ENCODE data around the gene PDYN. TPM values are rescaled to one million over a fixed set of nuclear protein-coding genes. Genes with fewer than 3 reads are reported as not detected.
A peak's percentile ranks its signal among the peaks of the same experiment; 100 is the strongest.

PDYN gene
- total RNA-seq, 1 donor from 2014 or later, result 0.30 TPM

GRCh38 chr20:1979106-1979778 lies 14.6 kb downstream of the PDYN start:
- Mint-ChIP-seq H3K27ac (no peak overlapping the region), H3K36me3 (no peaks in the 10 kb centered on the region)

GRCh38 chr20:1975291-1975690 lies 18.6 kb downstream of the PDYN start:
- H3K27ac Mint-ChIP-seq, result no peak overlapping the region
- Histone ChIP-seq H4K20me1 (ENCODE audit: low read depth) (peaks cover 11% of the 10 kb centered on the region), H3K4me3 (no peak overlapping the region), H3K4me1 (peaks cover 50% of the 10 kb centered on the region), H3K36me3 (no peaks in the 10 kb centered on the region), H3K79me2 (ENCODE audit: low read depth) (no peaks in the 10 kb centered on the region), H3F3A (ENCODE audit: low read depth) (peaks cover 25% of the 10 kb centered on the region), H3K9me3 (ENCODE audit: low read depth) (no peaks in the 10 kb centered on the region), H3K27ac (no peak overlapping the region), H3K9ac (no peak overlapping the region), H3K4me2 (peak overlapping the region; percentile 58), H2AFZ (replicated peaks) (no peak overlapping the region), H3K27me3 (peaks cover 5% of the 10 kb centered on the region)
- H3K27me3 Mint-ChIP-seq (ENCODE audit: insufficient read depth, low read depth), result peaks cover 7% of the 10 kb centered on the region
- no peaks in the 10 kb centered on the region for H3K36me3 Mint-ChIP-seq
- H3K4me3 Mint-ChIP-seq, result no peak overlapping the region
- peaks cover 42% of the 10 kb centered on the region for H3K4me1 Mint-ChIP-seq
- no peak for TF ChIP-seq CTCF (IDR thresholded peaks at IDR 0.05)
- TF ChIP-seq EZH2 (IDR thresholded peaks at IDR 0.05), result no peak
- TF ChIP-seq EZH2phosphoT487 (IDR thresholded peaks at IDR 0.05), result no peak
- DNase-seq (ENCODE audit: low spot score), result peak; percentile 62
- H3K9me3 Mint-ChIP-seq, result no peaks in the 10 kb centered on the region

More at GRCh38 chr20:1979106-1979778, 14.6 kb downstream of the PDYN start:
- no peak overlapping the region for H3K4me3 Mint-ChIP-seq
- H3K4me3 ChIP-seq, result no peak overlapping the region
- H3K9me3 ChIP-seq (ENCODE audit: low read depth), result no peaks in the 10 kb centered on the region
- no peak overlapping the region for H3K9ac ChIP-seq
- no peaks in the 10 kb centered on the region for H3K36me3 ChIP-seq
- H3K4me1 ChIP-seq, result peaks cover 19% of the 10 kb centered on the region
- H3K27me3 ChIP-seq, result peaks cover 5% of the 10 kb centered on the region
- H3K4me1 Mint-ChIP-seq, result peaks cover 19% of the 10 kb centered on the region
- H3K9me3 Mint-ChIP-seq, result no peaks in the 10 kb centered on the region
- H2AFZ ChIP-seq (replicated peaks), result no peak overlapping the region
- TF ChIP-seq EZH2phosphoT487 (IDR thresholded peaks at IDR 0.05), result no peak
- TF ChIP-seq EZH2 (IDR thresholded peaks at IDR 0.05), result no peak
- no peak for TF ChIP-seq CTCF (IDR thresholded peaks at IDR 0.05)
- no peaks in the 10 kb centered on the region for H3K79me2 ChIP-seq (ENCODE audit: low read depth)
- H3K4me2 ChIP-seq, result no peak overlapping the region
- no peak overlapping the region for H3K27ac ChIP-seq
- H4K20me1 ChIP-seq (ENCODE audit: low read depth), result no peaks in the 10 kb centered on the region
- peaks cover 12% of the 10 kb centered on the region for H3K27me3 Mint-ChIP-seq (ENCODE audit: insufficient read depth, low read depth)
- peaks cover 4% of the 10 kb centered on the region for H3F3A ChIP-seq (ENCODE audit: low read depth)
- peak; percentile 45 for DNase-seq (ENCODE audit: low spot score)

GRCh38 chr20:1973601-1974440 lies 20.0 kb downstream of the PDYN start:
- peaks cover 11% of the 10 kb centered on the region for H4K20me1 ChIP-seq (ENCODE audit: low read depth)
- H3K9me3 ChIP-seq (ENCODE audit: low read depth), result no peaks in the 10 kb centered on the region
- no peak overlapping the region for H2AFZ ChIP-seq (replicated peaks)
- H3F3A ChIP-seq (ENCODE audit: low read depth), result peaks cover 37% of the 10 kb centered on the region
- no peak overlapping the region for H3K4me3 Mint-ChIP-seq
- no peak overlapping the region for H3K27ac ChIP-seq
- peaks cover 53% of the 10 kb centered on the region for H3K4me1 Mint-ChIP-seq
- H3K36me3 ChIP-seq, result no peaks in the 10 kb centered on the region
- TF ChIP-seq CTCF (IDR thresholded peaks at IDR 0.05) (no peak), EZH2phosphoT487 (IDR thresholded peaks at IDR 0.05) (no peak), EZH2 (IDR thresholded peaks at IDR 0.05) (no peak)
- H3K9me3 Mint-ChIP-seq, result no peaks in the 10 kb centered on the region
- peaks cover under 1% of the 10 kb centered on the region for H3K27me3 ChIP-seq
- no peak overlapping the region for H3K4me3 ChIP-seq
- no peak overlapping the region for H3K27ac Mint-ChIP-seq
- H3K27me3 Mint-ChIP-seq (ENCODE audit: insufficient read depth, low read depth), result peaks cover 4% of the 10 kb centered on the region
- H3K36me3 Mint-ChIP-seq, result no peaks in the 10 kb centered on the region
- H3K79me2 ChIP-seq (ENCODE audit: low read depth), result no peaks in the 10 kb centered on the region
- H3K4me1 ChIP-seq, result peaks cover 65% of the 10 kb centered on the region
- no peak overlapping the region for H3K9ac ChIP-seq
- peak; percentile 27 for DNase-seq (ENCODE audit: low spot score)
- H3K4me2 ChIP-seq, result peak overlapping the region; percentile 58
